Measurements from ENCODE around the gene ANLN. TPM values are rescaled to one million over a fixed set of nuclear protein-coding genes. Genes with fewer than 3 reads are reported as not detected.

Gene ANLN, protein sequence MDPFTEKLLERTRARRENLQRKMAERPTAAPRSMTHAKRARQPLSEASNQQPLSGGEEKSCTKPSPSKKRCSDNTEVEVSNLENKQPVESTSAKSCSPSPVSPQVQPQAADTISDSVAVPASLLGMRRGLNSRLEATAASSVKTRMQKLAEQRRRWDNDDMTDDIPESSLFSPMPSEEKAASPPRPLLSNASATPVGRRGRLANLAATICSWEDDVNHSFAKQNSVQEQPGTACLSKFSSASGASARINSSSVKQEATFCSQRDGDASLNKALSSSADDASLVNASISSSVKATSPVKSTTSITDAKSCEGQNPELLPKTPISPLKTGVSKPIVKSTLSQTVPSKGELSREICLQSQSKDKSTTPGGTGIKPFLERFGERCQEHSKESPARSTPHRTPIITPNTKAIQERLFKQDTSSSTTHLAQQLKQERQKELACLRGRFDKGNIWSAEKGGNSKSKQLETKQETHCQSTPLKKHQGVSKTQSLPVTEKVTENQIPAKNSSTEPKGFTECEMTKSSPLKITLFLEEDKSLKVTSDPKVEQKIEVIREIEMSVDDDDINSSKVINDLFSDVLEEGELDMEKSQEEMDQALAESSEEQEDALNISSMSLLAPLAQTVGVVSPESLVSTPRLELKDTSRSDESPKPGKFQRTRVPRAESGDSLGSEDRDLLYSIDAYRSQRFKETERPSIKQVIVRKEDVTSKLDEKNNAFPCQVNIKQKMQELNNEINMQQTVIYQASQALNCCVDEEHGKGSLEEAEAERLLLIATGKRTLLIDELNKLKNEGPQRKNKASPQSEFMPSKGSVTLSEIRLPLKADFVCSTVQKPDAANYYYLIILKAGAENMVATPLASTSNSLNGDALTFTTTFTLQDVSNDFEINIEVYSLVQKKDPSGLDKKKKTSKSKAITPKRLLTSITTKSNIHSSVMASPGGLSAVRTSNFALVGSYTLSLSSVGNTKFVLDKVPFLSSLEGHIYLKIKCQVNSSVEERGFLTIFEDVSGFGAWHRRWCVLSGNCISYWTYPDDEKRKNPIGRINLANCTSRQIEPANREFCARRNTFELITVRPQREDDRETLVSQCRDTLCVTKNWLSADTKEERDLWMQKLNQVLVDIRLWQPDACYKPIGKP
- 10 to 100 TPM in 1 of 4 donors, 1 to 10 TPM in 2, under 1 TPM in 1; 0.84 to 12.9 (median 4.1) TPM for total RNA-seq

DNA sequence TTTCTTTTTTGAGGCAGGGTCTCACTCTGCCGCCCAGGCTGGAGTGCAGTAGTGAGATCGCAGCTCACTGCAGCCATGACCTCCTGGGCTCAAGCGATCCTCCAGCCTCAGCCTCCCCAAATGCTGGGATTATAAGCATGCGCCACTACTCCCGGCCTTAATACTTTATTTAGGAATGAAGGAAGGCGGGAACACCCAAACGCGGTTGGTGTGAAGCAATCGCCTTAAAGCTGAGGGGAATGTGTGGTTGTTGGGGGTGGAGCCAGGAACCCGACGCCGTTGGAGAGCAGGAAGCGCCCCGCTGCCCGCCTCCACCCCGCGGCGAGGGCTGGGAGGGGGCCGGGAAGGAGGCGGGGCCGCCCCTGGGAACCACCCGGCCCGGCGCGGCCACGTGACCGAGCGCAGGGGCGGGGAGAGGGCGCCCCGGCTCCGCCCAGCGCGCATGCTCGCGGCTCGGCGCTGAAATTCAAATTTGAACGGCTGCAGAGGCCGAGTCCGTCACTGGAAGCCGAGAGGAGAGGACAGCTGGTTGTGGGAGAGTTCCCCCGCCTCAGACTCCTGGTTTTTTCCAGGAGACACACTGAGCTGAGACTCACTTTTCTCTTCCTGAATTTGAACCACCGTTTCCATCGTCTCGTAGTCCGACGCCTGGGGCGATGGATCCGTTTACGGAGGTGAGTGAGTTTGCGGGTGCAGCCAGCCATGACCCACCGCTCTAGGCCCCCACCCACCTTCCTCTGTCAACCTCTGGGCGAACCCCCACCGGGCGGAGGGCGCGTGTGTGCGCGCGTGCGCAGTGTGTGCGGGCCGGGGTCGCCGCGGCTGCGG is at the start of gene ANLN:
Gene ANLN (plus strand): TSS at position 492 of the 828 bp plus-strand sequence. CDS start 165 bp downstream, at position 657.
- Histone ChIP-seq H3K9me3 (no peaks in the 10 kb centered on the region), H3K27me3 (no peaks in the 10 kb centered on the region), H3K27ac (peak within 1 kb of the TSS; percentile 25 to 94 (median 80)), H3K4me3 (peak within 1 kb of the TSS; percentile 46 to 58 (median 50)), H3K4me1 (peaks cover 3 to 24% (median 13%) of the 10 kb centered on the region in 4 donors), H3K36me3 (no peaks in the 10 kb centered on the region)
- DNase-seq (ENCODE audit: low spot score in 2 of 2), result peak; percentile 83 to 85
- TF ChIP-seq, protein P1, sequence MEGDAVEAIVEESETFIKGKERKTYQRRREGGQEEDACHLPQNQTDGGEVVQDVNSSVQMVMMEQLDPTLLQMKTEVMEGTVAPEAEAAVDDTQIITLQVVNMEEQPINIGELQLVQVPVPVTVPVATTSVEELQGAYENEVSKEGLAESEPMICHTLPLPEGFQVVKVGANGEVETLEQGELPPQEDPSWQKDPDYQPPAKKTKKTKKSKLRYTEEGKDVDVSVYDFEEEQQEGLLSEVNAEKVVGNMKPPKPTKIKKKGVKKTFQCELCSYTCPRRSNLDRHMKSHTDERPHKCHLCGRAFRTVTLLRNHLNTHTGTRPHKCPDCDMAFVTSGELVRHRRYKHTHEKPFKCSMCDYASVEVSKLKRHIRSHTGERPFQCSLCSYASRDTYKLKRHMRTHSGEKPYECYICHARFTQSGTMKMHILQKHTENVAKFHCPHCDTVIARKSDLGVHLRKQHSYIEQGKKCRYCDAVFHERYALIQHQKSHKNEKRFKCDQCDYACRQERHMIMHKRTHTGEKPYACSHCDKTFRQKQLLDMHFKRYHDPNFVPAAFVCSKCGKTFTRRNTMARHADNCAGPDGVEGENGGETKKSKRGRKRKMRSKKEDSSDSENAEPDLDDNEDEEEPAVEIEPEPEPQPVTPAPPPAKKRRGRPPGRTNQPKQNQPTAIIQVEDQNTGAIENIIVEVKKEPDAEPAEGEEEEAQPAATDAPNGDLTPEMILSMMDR (IDR thresholded peaks at IDR 0.05), result peak in 1 of 5 experiments; percentile 22
- TF ChIP-seq POLR2A (IDR thresholded peaks at IDR 0.05) (peak; percentile 11 to 50), EP300 (IDR thresholded peaks at IDR 0.05) (peak; percentile 21 to 70)
- WGBS, 2 donors, result 4 to 5% methylated on average over 43 to 55 of the region's 68 CpGs

DNA sequence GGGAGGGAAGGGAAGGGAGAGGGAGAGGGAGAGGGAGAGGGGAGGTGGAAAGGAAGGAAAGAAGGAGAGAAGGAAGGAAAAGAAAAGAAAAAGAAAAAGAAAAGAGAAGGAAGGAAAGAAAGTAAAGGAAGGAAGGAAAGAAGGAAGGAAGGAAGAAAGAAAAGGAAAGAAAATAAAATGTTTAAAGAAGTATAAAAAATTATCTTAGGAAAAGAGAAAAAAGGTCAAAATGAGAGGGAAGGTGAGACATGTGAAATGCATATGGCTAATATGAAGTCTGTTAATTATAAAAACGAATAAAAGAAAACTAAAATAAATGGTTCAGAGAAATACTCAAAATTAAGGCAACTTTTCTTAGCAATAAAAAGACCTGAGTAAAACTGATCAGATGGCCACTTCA is 46.1 kb upstream of the ANLN start:
- Histone ChIP-seq H3K36me3 (no peaks in the 10 kb centered on the region), H3K4me3 (no peak overlapping the region), H3K4me1 (peaks cover 0 to 7% (median 0%) of the 10 kb centered on the region in 4 donors), H3K9me3 (no peaks in the 10 kb centered on the region), H3K27me3 (no peaks in the 10 kb centered on the region), H3K27ac (no peak overlapping the region)
- WGBS, 2 donors, result 95 to 96% methylated on average over 1 of the region's 1 CpG
- TF ChIP-seq EP300 (IDR thresholded peaks at IDR 0.05), result no peak
- TF ChIP-seq, protein P1 (IDR thresholded peaks at IDR 0.05), result no peak
- TF ChIP-seq POLR2A (IDR thresholded peaks at IDR 0.05), result no peak
- DNase-seq (ENCODE audit: low spot score in 2 of 2), result no peak

DNA sequence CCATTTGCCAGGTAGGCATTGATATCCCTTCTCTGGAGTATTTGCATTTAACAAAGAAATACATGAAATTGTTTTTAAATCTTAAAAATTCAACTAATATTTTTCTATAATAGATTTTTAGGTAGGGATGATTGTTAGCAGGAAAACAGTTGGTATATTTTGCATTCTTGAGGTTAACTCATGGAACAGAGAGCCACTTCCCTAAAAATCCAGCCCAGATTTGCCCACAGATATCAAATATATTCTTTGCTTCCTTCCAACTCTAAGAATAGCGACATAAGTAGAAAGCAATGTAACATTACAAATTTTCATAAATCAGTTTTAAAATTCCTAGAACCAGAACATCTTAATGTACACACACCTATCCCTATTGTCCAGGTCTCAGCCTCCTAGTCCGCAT is 45.0 kb upstream of the ANLN start:
- no peak for DNase-seq (ENCODE audit: low spot score in 2 of 2)
- TF ChIP-seq EP300 (IDR thresholded peaks at IDR 0.05), result no peak
- no peak for TF ChIP-seq POLR2A (IDR thresholded peaks at IDR 0.05)
- TF ChIP-seq, protein P1 (IDR thresholded peaks at IDR 0.05), result no peak
- H3K36me3 ChIP-seq, result no peaks in the 10 kb centered on the region
- WGBS, 2 donors, result 80% methylated on average over 2 of the region's 2 CpGs
- no peaks in the 10 kb centered on the region for H3K9me3 ChIP-seq
- H3K4me1 ChIP-seq, result peaks cover 0 to 14% (median 0%) of the 10 kb centered on the region in 4 donors
- H3K27me3 ChIP-seq, result no peaks in the 10 kb centered on the region
- H3K4me3 ChIP-seq, result no peak overlapping the region
- no peak overlapping the region for H3K27ac ChIP-seq

DNA sequence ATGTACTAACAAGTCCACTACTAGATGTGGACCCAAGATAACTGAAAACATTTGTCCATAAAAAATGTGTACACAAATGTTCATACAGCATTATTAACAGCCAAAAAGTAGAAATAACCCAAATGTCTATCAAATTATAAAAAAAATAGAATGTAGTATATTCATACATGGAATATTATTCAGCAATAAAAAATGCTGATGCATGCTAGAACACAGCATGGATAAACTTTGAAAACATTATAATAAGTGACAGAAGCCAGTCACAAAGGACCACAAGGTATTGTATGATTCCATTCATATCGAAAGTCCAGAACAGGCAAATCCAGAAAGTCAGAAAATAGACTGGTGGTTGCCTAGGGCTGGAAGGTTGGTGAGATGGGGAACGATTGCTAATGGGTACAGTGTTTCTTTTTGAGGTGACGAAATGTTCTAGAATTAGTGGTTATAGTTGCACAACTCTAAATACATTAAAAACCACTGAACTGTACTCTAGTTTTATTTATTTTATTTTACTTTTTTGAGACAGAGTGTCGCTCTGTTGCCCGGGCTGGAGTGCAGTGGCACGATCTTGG is 43.3 kb upstream of the ANLN start:
- DNase-seq (ENCODE audit: low spot score in 2 of 2), result no peak
- 87 to 93% methylated on average over 6 of the region's 6 CpGs for WGBS, 2 donors
- H3K27me3 ChIP-seq, result no peaks in the 10 kb centered on the region
- H3K4me3 ChIP-seq, result no peak overlapping the region
- no peaks in the 10 kb centered on the region for H3K36me3 ChIP-seq
- no peak overlapping the region for H3K27ac ChIP-seq
- H3K4me1 ChIP-seq, result peaks cover 0 to 14% (median 0%) of the 10 kb centered on the region in 4 donors
- TF ChIP-seq, protein P1 (IDR thresholded peaks at IDR 0.05), result no peak
- TF ChIP-seq EP300 (IDR thresholded peaks at IDR 0.05), result no peak
- no peak for TF ChIP-seq POLR2A (IDR thresholded peaks at IDR 0.05)
- H3K9me3 ChIP-seq, result no peaks in the 10 kb centered on the region
